DOHH2 (cell line): Measurements from ENCODE around the gene MEIS2.

ENCODE experiments used
- H3F3A ChIP-seq: fragments of 200-600 bp; sonication (generic), shearing (Covaris generic); 2 replicates; pipeline ENCODE4 v1.6.0; 2016; ENCODE audit warnings: antibody characterized with exemption, mild to moderate bottlenecking; ENCODE audit not compliant: control insufficient read depth, insufficient read depth
- H3K27ac ChIP-seq: fragments of 200-600 bp; sonication (generic); 2 replicates; pipeline ENCODE4 v1.5.1; 2014; ENCODE audit warnings: low read depth, mild to moderate bottlenecking, low read length, moderate library complexity
- H3K27me3 ChIP-seq: fragments of 200-600 bp; sonication (generic); 2 replicates; pipeline ENCODE4 v1.6.1; 2014; ENCODE audit warnings: mild to moderate bottlenecking, low read length, mixed read lengths; ENCODE audit not compliant: control insufficient read depth
- H3K36me3 ChIP-seq: fragments of 200-600 bp; sonication (generic); 2 replicates; pipeline ENCODE4 v1.6.1; 2014; ENCODE audit warnings: mild to moderate bottlenecking, low read length, moderate library complexity, mixed read lengths; ENCODE audit not compliant: control insufficient read depth
- H3K4me1 ChIP-seq: fragments of 200-600 bp; sonication (generic); 2 replicates; pipeline ENCODE4 v1.6.1; 2014; ENCODE audit warnings: mild to moderate bottlenecking, low read length, mixed read lengths; ENCODE audit not compliant: control insufficient read depth
- H3K4me2 ChIP-seq: fragments of 200-600 bp; sonication (generic); 2 replicates; pipeline ENCODE4 v1.6.0; 2014; ENCODE audit warnings: mild to moderate bottlenecking, low read length, moderate library complexity
- H3K4me3 ChIP-seq: fragments of 200-600 bp; sonication (generic); 2 replicates; pipeline ENCODE4 v1.5.1; 2014; ENCODE audit warnings: mild to moderate bottlenecking, low read length, mixed read lengths
- H3K79me2 ChIP-seq: fragments of 200-600 bp; sonication (generic); 2 replicates; pipeline ENCODE4 v1.6.1; 2014; ENCODE audit warnings: mild to moderate bottlenecking, low read length, mixed read lengths; ENCODE audit not compliant: control insufficient read depth
- H3K9me2 ChIP-seq: fragments of 200-600 bp; sonication (generic); replicated peaks from 2 replicates; pipeline ENCODE4 v1.6.1; 2014; ENCODE audit warnings: mild to moderate bottlenecking, low read length, mixed read lengths; ENCODE audit not compliant: control insufficient read depth
- H3K9me3 ChIP-seq: fragments of 200-600 bp; sonication (generic); 2 replicates; pipeline ENCODE4 v1.6.1; 2014; ENCODE audit warnings: antibody characterized with exemption, low read length, mixed read lengths; ENCODE audit not compliant: control insufficient read depth, insufficient read depth
- H4K20me1 ChIP-seq: fragments of 200-600 bp; sonication (generic); 2 replicates; pipeline ENCODE4 v1.6.0; 2014; ENCODE audit warnings: low read depth, mild to moderate bottlenecking, antibody characterized with exemption, low read length, moderate library complexity; ENCODE audit not compliant: control insufficient read depth, insufficient read depth
- CTCF ChIP-seq: fragments of 200-600 bp; sonication (generic); IDR thresholded peaks from one replicate; pipeline ENCODE4 v1.5.1; 2014; ENCODE audit warnings: antibody characterized with exemption, mild to moderate bottlenecking, low read depth, low read length; ENCODE audit not compliant: poor library complexity, severe bottlenecking
- EZH2phosphoT487 ChIP-seq: fragments of 200-600 bp; sonication (generic); IDR thresholded peaks from 2 replicates; pipeline ENCODE4 v1.6.1; 2017; ENCODE audit warnings: borderline replicate concordance, mild to moderate bottlenecking, antibody characterized with exemption, low read length, moderate library complexity, mixed read lengths

Gene MEIS2

DNA sequence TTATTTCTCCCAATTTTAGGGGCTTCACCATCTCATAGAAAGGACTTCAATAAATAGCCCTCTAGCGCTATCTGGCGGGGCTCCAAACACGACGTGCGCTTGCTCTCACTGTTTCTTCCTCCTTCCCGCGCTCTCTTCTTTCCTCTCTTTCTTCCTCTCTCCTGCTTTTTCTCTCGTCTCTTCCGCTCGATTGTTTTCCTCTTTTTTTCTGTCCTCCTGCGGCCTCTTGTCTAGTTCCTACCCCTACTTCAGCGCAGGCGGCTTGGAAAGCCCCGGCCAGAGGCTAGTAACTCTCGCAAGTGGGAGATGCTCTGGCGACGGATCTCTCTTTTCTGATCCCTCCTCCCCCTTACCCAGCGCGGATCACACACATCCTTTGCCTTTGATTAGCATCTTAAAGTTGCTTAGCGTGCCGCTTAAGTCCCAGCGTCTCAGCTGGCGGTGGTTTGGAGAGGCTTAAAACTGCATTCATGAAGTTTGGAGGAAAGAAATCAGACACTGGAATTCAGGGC is 6.2 kb upstream of the MEIS2 start:
- H3K27ac ChIP-seq: no peak overlapping the region
- H3K36me3 ChIP-seq: no peaks in the 10 kb centered on the region; the same call in 1 of the 2 replicates
- peaks cover 13% of the 10 kb centered on the region for H3K4me1 ChIP-seq
- H3K9me3 ChIP-seq: no peaks in the 10 kb centered on the region
- H3K4me3 ChIP-seq: no peak overlapping the region
- H3K79me2 ChIP-seq: peaks cover 20% of the 10 kb centered on the region
- no peaks in the 10 kb centered on the region for H3K9me2 ChIP-seq
- H3F3A ChIP-seq: peaks cover 21% of the 10 kb centered on the region
- TF ChIP-seq EZH2phosphoT487 (no peak), CTCF (peak; percentile 61)
- H4K20me1 ChIP-seq: no peaks in the 10 kb centered on the region
- H3K27me3 ChIP-seq: no peaks in the 10 kb centered on the region
- H3K4me2 ChIP-seq: peak overlapping the region; percentile 50

DNA sequence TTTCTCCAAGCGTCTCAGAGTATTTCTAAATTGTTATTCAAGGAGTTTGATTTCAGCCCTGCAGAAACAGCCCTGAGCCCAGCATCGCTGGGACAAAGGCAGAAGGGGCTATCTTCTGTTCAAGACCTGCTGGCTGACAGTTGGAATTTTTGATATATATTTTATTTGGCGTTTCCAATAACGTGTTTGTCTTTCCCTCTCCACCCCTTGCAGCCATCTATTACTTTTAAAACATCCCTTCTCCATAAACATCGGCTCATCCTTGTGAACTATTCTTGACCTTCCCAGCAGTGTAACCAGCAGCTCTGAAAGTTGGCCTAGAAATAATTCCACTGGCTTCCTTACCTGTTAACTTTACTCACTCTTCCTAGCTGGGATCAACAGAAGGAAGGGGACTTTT is 5.5 kb upstream of the MEIS2 start:
- H3K4me3 ChIP-seq: no peak overlapping the region
- 0 out of 2 replicates have a peak overlapping the region, but pooled peaks have one; percentile 1 for H3K4me2 ChIP-seq
- H3K9me2 ChIP-seq: no peaks in the 10 kb centered on the region
- H3K27ac ChIP-seq: no peak overlapping the region
- peaks cover 22% of the 10 kb centered on the region for H3F3A ChIP-seq
- peaks cover 13% of the 10 kb centered on the region for H3K4me1 ChIP-seq
- H3K36me3 ChIP-seq: peaks cover 2% of the 10 kb centered on the region
- no peaks in the 10 kb centered on the region for H3K9me3 ChIP-seq
- H3K79me2 ChIP-seq: peaks cover 26% of the 10 kb centered on the region
- H3K27me3 ChIP-seq: no peaks in the 10 kb centered on the region
- no peak for TF ChIP-seq CTCF
- H4K20me1 ChIP-seq: no peaks in the 10 kb centered on the region

GRCh38 chr15:37105029-37105428 is 4.7 kb upstream of the MEIS2 start:
- Histone ChIP-seq H3K9me2 (no peaks in the 10 kb centered on the region), H3K9me3 (no peaks in the 10 kb centered on the region), H3K4me1 (peaks cover 13% of the 10 kb centered on the region), H3K4me2 (no peak overlapping the region), H3K4me3 (no peak overlapping the region), H4K20me1 (no peaks in the 10 kb centered on the region), H3K27me3 (no peaks in the 10 kb centered on the region), H3K36me3 (peaks cover 7% of the 10 kb centered on the region), H3K79me2 (peaks cover 31% of the 10 kb centered on the region), H3F3A (peaks cover 28% of the 10 kb centered on the region), H3K27ac (no peak overlapping the region)
- TF ChIP-seq EZH2phosphoT487: no peak
- no peak for TF ChIP-seq CTCF
